SU-DHL-6 (cell line): Measurements from ENCODE around the gene SH3RF2.

Experiments used
- CTCF ChIP-seq: fragments of 200-600 bp; sonication (generic); IDR thresholded peaks from one replicate; pipeline ENCODE4 v1.5.1; 2017; ENCODE audit warnings: antibody characterized with exemption, mild to moderate bottlenecking, low read length, moderate library complexity; ENCODE audit not compliant: insufficient read depth, poor library complexity, severe bottlenecking
- EZH2phosphoT487 ChIP-seq: fragments of 200-600 bp; sonication (generic), shearing (Covaris generic); conservative IDR thresholded peaks from 2 replicates; pipeline ENCODE4 v1.6.1; 2018; ENCODE audit warnings: mild to moderate bottlenecking, antibody characterized with exemption, low read length, moderate library complexity, mixed read lengths

GRCh38 chr5:146111409-146111808 is 175.0 kb downstream of the SH3RF2 start:
- TF ChIP-seq CTCF (no peak), EZH2phosphoT487 (no peak)
